ENCODE results near the gene ENTHD1.
"Not testable (repeated sequence)": the region's sequence is repeated elsewhere in the genome, so short reads cannot be mapped to it uniquely, and the experiment has no call there.

The ENTHD1 gene

DNA sequence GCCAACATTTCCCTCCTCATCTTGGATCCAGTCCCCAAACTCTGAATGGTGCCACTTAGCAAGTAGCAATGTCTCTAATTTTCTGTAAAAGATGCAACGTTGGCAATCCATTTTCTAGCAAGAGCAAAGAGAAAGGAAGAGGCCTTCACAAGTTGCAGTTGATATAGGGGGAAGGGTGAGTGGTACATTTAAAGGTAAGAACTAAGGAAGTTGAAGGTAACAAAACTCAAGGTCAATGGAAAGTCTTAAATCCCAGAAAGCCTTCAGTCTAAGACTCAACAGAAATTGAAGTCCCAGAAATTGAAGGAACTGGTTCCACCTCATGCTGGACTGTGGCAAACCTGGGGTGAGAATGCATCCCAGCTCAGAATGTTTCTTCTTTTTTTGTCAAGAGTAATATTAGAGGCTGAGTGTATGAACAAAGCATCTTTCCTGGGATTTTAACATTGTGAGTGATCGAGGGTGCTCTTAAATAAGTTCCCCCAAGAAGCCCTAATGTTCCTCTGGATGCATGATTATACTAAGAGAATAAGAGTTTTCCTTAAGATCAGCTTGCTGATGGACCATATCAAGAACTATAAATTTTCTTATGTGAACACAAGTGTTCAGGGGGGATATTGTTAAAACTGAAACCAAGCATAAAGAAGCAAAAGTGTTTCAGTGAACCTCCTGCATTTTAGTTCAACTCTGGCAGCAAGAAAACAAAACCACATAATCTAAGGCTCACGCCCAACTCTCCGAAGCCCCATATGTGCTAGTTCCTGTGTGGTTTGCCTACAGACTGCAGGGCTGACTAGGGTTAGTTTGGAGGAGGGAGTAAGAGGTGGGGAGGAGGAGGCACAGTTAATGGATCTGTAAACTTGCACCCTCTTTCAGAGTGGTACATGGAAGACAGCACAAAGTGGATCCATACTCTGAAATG lies 7.0 kb upstream of the ENTHD1 start, which contains the start of gene GRAP2:
Gene GRAP2, plus strand, starts transcription at position 779 of the 922 bp plus-strand sequence. CDS start 46,023 bp downstream, outside the sequence.
- TF ChIP-seq GATA1 (IDR thresholded peaks at IDR 0.05; ENCODE audit: low read depth, low read length) (no peak), POLR2A (IDR thresholded peaks at IDR 0.05; ENCODE audit: low read length) (peak; percentile 57)
- DNase-seq: peak; percentile 53 to 61

DNA sequence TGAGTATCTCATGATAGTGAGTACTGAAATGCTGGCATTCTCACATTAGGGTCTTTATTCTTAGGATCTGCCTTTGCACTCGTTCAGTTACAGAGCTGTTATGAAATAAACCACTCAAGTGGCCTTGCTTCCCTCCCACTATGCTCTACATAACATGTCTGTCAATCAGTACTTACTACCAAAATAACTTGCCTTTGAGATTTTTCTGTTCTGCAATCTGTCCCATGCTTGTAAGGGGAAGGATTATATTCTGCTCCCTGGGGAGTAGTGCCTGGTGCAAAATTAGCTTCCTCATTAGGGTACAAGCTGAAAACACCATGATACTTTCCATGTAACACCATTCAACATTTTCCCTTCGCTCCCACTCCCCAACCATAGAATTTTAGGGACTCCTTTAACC lies 5.4 kb upstream of the ENTHD1 start:
- no peak for DNase-seq
- TF ChIP-seq GATA1 (IDR thresholded peaks at IDR 0.05; ENCODE audit: low read depth, low read length) (no peak), POLR2A (IDR thresholded peaks at IDR 0.05; ENCODE audit: low read length) (no peak)

DNA sequence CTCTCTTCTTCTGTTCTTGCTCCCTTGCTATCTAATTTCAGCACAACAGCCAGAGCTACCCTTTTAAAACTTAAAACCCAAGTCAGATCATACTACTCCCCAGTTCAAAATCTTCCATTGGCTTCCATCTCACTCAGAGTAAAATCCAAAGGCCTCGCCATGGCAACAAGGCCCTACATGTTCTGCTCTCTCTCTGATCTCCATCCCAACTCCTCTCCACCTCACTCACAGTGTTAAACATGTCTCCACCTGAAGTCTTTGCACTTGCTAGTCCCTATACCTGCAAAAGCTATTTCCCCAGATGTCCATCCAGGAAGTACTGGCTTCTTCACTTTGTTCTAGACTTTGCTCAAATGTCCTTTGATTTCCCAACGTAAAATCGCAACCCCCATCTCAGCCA lies 4.3 kb upstream of the ENTHD1 start:
- TF ChIP-seq GATA1 (IDR thresholded peaks at IDR 0.05; ENCODE audit: low read depth, low read length) (no peak), POLR2A (IDR thresholded peaks at IDR 0.05; ENCODE audit: low read length) (no peak)
- no peak for DNase-seq

DNA sequence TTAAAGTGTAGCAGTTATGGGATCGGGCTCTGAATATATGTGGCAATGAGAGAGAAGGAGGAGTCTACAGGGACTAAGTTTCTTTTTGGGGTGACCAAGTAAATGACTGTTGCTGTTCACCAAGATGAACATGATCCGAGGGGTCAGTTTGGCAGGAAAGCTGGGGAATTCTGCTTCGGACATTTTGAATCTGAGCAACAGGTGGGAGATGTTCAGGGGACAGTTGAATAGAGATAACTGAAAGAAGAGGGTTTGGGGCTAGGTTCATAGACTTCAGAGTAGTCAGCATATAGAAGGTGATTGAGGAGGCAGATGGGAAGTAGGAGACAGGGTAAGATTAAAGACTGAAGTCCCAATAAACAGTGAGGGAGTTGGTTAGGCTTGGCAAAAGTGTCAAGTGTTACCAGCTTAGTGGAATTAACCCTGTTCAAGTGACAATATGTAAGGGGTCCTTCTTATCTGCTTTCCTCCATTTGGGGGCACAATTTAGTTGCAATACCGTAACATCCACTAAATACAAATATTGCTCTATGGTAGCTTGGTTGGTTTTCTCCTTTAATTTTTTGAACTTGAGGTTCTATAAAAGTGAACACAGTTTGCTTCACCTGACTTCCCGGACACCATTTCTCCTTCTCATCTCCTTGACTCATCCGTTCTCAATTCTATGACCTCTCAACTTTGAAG lies 2.9 kb upstream of the ENTHD1 start:
- DNase-seq: no peak
- TF ChIP-seq GATA1 (IDR thresholded peaks at IDR 0.05; ENCODE audit: low read depth, low read length): no peak
- no peak for TF ChIP-seq POLR2A (IDR thresholded peaks at IDR 0.05; ENCODE audit: low read length)

DNA sequence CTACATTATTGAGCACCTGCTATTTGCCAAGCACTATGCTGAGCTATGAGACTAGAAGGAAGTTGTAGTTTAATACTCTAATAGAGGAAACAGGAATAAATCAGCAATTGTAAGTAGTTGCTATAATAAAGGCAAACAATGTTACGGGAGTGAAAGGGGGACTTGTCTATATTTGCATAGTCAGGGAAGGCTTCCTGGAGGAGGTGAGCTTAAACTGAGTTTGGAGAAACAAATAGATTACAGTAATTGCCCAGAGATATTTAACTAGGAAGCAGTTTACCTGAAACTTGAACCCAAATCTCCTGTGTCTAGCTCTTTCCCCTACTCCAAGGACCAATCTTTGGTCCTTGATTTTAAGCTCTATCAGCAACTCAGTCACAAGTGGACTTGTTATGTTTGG lies 2.1 kb upstream of the ENTHD1 start:
- no peak for TF ChIP-seq GATA1 (IDR thresholded peaks at IDR 0.05; ENCODE audit: low read depth, low read length)
- no peak for TF ChIP-seq POLR2A (IDR thresholded peaks at IDR 0.05; ENCODE audit: low read length)
- no peak for DNase-seq

DNA sequence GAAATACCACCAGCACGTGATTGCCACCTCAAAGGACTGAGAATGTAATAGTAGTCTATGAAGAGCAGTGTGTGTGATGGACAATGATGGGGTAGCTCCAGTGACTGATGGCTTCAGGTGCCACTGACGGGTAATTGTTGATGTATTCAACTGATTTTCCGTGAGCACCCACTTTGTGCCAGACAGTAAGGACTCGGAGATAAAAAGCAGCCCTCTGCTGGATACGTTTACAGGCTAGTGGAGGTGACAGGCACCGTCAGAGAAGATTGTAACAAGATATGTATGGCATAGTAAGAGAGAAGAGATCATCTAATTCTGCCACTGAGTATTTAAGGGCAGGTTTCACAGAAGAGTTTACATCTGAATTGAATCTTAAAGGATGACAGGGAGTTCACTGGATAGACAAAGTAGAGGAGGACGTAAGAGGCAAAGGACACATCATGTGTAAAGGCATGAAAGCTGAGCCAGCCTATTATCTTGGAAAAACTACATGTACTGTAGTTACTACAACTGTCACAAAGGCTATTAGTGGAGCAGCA lies 1.1 kb upstream of the ENTHD1 start:
- no peak for TF ChIP-seq GATA1 (IDR thresholded peaks at IDR 0.05; ENCODE audit: low read depth, low read length)
- no peak for TF ChIP-seq POLR2A (IDR thresholded peaks at IDR 0.05; ENCODE audit: low read length)
- DNase-seq: no peak

DNA sequence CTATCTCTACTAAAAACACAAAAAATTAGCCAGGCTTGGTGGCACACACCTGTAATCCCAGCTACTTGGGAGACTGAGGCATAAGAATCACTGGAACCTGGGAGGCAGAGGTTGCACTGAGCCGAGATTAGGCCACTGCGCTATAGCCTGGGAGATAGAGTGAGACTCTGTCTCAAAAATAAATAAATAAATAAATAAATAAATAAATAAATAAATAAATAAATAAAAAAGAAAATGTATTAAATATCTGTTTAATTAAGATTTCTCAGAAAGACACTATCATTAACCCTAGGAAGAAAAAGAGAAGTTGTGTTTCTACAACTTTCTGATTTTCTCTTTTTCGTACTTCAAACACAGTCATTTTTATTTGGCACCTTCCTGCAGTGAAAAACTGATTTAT lies 3.6 kb downstream of the ENTHD1 start:
- not testable (repeated sequence) for DNase-seq

DNA sequence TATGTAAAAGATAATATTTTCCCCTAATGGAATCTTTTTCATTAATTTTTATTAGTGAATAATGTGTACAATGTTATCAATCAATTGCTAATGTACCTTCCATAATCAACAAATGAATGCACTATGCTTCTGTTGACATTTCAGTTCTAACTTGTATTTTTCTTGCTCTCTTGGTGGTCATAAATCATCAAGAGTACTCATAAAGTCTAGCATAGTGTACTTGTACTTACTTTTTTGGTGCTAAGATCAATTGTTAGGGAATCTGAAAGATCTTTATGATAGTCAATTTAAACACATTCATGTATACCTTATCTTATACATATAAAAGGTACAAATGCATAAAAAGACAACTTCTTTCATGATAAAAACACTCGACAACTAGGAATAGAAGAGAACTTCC lies 10.5 kb downstream of the ENTHD1 start:
- no peak for DNase-seq
- no peak for TF ChIP-seq POLR2A (IDR thresholded peaks at IDR 0.05; ENCODE audit: low read length)
- TF ChIP-seq GATA1 (IDR thresholded peaks at IDR 0.05; ENCODE audit: low read depth, low read length): no peak

DNA sequence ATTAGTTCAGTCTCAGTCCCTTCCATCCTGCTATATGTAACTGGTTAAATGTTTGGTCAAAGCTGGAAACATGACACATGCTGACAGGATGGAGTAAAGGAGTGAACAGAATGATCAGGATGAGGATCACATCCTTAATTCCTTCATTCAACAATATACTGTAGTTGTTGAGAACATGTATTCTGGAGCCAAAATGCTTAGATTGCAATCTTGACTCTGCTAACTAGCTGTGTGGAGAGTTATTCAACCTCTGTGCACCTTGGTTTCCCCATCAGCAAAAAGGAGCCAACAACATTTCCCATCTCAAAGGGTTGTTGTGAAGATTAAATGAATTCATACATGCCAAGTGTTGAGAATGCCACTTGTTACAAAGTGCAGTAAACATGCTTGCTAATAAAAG lies 12.8 kb downstream of the ENTHD1 start:
- no peak for DNase-seq
- TF ChIP-seq GATA1 (IDR thresholded peaks at IDR 0.05; ENCODE audit: low read depth, low read length) (no peak), POLR2A (IDR thresholded peaks at IDR 0.05; ENCODE audit: low read length) (no peak)

DNA sequence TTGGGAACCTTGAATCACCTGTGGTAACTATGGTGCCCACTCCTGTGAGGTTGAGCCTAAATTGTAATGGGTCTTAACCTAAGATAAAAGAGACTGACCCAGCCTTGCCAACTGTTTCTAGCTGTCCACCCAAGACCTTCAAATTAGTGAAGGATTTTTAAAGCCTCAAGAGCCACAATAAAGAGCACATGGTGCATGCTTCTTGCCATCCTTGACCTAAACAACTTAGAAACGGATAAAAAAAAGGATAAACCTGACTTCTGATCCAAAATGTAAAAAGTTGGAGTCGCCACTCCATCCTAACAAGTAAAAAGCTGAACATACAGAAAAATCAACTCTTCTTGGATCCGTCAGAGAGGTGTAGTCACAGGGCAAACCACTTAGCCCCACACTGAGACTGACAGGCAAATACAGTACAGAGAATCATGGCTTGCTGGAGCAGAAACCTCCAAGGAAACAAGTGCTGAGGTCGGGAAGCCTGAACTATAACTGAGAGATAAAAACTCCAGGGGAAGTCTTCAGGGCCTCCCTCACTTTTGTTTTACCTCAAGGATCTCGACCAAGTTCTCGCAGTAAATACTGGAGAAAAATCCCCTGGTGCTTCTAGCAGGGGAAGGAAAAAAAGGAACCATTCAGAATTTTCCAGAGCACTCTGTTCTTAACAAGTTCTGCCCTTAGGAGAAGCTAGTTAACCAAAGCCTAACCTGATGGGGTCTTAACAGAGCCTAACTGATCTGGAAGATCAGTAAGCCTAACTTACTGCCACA lies 16.3 kb downstream of the ENTHD1 start:
- no peak for DNase-seq
- no peak for TF ChIP-seq POLR2A (IDR thresholded peaks at IDR 0.05; ENCODE audit: low read length)
- TF ChIP-seq GATA1 (IDR thresholded peaks at IDR 0.05; ENCODE audit: low read depth, low read length): no peak

DNA sequence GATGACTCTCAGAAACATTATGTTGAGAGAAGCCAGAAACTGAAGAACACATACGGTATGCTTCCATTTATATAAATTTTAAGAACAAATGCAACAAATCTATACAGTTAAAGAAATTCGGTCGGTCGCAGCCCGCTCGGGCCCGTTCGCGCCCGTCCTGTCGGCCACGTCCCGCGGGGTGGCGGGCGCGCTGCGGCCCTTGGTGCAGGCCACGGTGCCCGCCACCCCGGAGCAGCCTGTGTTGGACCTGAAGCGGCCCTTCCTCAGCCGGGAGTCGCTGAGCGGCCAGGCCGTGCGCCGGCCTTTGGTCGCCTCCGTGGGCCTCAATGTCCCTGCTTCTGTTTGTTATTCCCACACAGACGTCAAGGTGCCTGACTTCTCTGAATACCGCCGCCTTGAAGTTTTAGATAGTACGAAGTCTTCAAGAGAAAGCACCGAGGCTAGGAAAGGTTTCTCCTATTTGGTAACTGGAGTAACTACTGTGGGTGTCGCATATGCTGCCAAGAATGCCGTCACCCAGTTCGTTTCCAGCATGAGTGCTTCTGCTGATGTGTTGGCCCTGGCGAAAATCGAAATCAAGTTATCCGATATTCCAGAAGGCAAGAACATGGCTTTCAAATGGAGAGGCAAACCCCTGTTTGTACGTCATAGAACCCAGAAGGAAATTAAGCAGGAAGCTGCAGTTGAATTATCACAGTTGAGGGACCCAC lies 18.2 kb downstream of the ENTHD1 start:
- peak; percentile 22 to 43 for DNase-seq

DNA sequence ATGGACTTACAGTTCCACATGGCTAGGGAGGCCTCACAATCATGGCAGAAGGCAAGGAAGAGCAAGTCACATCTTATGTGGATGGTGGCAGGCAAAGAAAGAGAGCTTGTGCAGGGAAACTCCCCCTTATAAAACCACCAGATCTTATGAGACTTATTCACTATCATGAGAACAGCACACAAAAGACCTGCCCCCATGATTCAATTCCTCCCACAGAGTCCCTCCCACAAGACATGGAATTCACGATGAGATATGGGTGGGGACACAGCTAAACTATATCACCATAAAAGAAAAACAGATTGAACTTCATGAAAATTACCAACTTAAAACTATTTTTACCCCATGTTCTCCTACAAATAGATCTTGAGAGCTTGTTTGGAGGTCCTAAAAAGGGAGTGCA lies 19.6 kb downstream of the ENTHD1 start:
- no peak for TF ChIP-seq POLR2A (IDR thresholded peaks at IDR 0.05; ENCODE audit: low read length)
- no peak for TF ChIP-seq GATA1 (IDR thresholded peaks at IDR 0.05; ENCODE audit: low read depth, low read length)
- peak in 1 of 2 experiments; percentile 25 for DNase-seq

DNA sequence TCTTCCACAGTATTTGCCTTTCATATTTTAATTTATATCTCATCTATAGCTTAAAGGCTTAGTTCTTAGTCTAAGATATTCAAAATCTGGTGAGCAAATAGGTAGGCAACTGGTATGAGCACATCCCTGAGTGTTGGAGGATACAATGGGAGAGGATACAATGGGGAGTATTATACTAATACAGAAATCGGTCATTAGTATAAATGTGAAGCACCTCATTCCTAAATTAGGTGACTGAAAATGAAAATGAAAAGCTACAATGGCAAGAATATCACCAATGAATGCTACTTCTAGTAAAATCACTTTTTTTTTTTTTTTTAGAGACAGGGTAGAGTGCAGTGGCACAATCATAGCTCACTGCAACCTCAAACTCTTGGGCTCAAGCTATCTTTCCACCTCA lies 21.0 kb downstream of the ENTHD1 start:
- DNase-seq: no peak
- no peak for TF ChIP-seq GATA1 (IDR thresholded peaks at IDR 0.05; ENCODE audit: low read depth, low read length)
- no peak for TF ChIP-seq POLR2A (IDR thresholded peaks at IDR 0.05; ENCODE audit: low read length)
